ENCODE results near the gene MYBPH.

MYBPH gene

DNA sequence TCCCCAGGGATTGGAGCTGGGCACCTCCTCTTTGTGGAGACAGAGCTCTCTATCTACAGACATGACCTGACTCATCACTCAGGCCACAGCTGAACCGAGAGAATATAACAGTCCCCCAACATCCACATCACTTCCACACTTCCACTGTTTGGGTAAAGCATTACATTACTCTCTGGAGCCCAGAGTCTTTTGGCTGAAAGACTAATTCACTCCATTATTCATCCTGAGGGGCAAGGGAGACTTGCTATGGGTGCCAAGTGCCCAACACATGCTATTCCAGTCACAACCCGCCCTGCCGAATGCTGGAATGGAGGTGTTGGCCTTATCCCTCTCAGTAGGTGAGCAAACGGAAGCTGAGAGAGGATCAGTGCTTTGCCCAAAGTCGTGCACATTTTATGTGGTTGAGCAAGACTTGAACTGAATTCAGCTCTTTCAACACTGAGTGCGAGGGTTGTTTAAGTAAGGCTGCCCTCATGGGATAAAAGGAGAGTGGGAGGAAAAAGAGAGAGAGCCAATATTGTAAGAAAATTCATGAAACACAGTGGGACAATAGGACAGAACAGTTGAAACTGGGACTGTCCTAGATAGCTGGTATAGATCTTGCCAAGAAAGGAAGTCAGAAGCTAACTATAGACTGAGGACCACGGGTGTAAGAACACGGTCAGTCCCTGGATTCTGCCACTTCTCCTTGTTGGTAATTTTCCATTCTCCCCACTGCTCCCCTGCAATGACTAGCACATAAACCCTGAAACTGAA is 24.4 kb upstream of the MYBPH start:
- no peak for DNase-seq

DNA sequence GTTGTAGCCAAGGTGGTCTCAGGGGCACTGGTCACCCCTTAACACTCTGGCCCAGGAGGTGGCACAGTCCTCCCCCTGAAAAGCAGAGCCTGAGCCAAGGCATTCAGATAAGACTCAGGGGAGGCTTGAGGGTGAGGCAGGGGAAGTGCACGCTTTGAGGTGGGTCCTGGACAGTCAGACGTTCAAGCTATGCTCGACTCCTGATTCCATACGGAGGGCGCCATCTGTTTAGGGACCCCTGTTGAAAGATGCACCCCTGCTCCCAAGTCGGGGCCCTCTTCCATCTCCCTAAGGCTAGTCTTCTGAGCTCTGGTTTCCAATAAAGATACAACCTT is 23.8 kb upstream of the MYBPH start:
- no peak for DNase-seq

DNA sequence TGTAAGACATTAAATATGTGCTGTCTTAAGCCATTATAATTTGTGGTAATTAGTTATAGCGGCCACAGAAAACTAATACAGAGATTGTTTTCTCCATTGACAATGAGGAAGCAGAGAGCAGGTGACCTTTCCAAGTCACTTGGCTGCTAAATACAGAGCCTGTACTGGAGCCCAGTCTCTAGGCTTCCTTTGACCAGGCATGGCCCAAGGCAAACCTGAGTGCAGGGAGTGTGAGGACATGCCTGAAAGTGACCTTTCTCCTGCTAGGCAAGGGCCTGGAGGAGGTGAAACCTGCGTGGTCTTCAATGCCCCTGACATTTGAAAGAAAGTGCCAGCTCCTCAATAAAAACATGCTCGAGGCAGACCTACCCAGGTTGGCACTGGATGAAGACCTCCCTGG is 23.4 kb upstream of the MYBPH start:
- DNase-seq = no peak

DNA sequence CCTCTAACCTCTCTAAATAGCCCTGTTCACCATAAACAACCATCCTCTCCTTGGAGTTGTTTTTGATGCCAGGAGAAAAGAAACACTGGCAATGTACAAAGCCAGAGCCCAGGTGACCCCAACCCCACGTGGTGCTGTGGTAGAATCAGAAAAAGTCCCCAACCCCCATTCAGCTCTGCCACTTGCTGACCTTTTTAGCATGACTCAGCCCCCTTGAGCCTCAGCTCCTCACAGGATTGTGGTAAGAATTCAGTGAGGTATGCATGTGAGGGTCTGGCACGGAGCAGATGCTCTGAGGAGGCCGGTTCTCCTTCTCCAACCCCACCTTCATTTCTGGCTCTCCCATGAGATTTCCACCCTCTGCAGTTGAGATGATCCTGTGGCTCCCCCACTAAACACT is 22.0 kb upstream of the MYBPH start:
- DNase-seq = no peak

DNA sequence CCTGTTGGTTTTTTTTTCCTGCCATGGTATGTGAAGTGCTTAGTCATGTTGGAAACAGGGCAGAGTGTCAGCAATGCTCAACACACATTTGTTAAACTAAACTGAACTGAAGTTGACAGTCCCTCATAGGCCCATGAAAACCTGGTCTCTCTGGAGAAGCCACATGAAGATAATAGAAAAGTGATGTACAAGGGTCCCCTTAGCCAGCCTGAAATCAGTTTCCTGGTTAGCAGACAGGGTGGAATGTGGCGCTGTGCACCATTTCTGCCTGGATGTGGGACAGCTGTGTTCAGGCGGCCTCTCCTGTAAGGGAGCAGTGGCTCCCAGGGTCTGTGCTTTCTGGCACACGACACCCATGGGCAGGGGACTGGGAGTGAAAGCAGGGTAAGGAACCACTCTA is 20.7 kb upstream of the MYBPH start:
- DNase-seq = no peak

DNA sequence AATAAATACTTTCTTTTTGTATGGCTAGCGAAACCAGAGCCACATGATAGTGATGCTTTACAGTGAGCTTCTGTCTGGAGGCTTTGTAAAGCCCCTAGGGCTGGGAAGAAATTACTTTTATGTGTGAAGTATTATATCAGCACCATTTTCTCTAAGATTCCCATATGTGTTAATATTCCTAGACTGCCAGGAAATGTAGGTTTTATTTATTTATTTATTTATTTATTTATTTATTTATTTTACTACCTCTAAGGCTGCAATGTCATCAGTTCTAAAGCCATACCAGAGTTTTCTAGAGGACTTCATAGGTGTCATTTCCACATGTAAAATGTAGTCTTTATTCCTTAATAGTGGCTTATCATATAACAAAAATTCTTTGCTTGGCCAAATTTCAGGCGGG is 15.3 kb upstream of the MYBPH start:
- no peak for DNase-seq

DNA sequence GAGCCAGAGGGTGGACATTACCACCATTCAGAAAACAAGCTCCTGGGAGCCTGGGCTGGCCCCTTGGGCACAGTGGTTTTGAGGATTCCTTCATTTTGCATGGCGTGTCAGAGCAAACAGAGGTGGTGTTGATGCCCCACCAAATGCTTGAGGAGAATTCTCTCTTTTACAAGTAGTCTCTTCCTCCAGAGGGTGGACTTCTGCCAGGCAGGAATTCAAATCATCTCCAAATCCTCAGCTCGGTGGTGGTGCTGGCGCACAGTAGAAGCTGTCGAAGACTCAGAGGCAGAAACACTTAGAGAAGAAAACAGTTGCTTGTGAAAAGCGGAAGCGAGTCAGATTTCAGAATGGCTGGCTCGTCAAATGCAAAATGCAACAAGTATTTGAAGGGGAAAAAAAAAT is 14.3 kb upstream of the MYBPH start:
- DNase-seq = no peak

DNA sequence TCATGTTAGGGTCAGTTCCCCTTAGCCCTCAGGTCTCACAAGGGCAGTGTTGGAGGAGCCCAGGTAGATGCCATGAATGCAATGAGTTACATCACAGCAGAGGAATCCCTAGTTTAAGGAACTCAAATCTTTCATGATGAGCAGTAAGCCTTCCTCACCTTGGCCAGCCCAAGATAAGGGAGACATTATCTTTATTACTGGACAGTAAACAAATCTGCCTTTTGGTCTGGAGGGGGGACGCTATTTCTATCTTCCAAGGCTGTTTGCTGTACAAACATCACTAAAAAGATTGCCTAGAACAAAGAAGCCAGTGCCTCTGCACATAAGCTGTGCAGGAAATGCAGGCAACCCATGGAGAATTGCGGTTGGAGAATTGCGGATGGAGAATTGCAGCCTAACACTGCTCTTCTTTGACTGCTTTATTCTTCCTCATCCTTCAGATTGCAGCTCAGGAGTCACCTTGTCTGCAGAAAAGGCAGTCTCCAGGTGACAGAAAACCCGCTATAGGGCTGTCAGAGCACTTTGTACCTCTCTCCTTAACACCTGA is 13.1 kb upstream of the MYBPH start:
- DNase-seq = no peak

DNA sequence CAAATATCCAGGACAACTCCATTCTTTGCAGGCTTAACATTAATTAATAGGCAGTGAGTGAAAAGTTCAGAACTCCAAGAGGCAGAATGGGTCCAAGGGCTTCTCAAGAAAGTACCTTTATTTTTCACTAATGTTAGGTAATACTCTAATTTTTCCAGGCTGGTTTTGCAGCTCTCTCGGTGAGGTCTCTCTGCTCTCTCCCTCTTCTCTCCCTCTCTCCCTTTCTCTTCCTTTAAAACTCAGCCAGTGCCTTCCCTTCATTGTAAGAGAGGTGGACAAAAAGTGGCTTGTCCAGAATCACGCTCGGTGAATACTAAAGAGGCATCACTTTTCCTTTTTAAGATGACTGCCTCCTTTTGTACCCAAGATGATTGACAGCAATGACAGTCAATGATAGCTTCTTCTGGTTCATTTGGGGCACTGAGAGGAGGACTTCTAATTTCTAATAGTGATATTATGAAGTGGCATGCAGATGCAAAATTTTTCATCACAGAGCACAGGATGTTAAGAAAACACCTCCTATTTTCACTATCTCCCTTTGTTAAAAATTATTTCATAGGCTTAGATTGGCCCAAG is 12.2 kb upstream of the MYBPH start:
- DNase-seq = no peak

DNA sequence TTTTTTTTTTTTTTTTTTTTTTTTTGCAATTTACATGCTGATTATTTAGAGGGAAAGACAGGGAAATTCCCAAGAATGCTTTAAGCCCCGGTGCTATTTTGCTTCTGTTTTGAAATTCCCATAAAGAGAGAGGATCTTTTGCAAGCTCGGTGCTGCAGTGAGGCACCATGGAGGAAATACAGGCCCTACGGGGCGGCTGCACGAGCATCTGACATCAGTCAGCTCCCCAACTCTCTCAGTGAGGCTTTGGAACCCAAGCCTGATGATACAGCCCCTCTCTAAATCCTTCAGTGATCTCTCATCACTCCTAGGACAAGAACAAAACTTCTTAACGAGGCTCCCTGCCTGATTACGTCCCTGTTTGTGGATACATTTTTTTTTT is 11.7 kb upstream of the MYBPH start:
- DNase-seq = no peak

DNA sequence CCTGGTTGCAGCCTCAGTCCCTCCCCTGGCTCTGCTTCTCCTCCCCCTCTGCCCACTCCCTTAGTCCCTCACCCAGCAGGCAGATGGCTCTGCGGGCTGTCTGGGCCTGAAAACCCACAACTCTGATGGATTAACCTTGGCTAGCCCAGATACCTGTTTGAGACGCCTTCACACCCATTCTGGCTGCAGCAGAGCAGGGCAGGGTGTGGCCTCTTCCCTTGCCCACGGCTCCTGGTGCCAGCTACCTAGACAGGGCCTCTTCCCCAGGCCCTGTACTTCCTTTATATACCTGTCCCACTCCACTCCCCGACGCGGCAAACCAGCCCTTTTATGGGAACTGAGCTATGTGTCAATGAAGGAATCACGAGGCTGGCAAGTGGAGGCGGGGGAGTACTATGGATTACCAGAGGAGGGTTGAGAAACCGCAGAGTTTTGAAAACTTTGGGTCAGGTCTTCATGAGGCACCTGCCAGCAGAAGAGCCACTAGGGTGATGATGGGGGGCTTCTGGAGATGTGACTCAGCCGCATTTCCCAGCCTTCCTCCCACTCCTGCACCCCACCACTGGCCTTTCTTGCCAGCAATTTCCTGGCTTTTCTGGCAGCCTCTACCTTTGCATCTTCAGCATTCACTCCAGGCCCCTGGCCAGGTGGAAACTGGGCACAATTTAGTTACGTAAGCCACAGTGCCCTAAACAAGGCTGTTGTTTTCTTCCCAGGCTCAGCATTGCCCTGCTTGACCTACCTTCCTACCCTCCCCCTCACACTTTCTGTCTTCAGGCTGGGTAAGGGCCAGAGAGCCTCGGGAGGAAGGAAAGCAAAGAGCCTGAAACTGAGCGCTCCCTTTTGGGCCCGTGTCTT is 11.0 kb upstream of the MYBPH start, which contains the start of gene CHI3L1:
Gene CHI3L1, minus strand, starts transcription at position 259 of the 858 bp plus-strand sequence. Its CDS starts 81 bp downstream, at position 178.
- no peak for DNase-seq

DNA sequence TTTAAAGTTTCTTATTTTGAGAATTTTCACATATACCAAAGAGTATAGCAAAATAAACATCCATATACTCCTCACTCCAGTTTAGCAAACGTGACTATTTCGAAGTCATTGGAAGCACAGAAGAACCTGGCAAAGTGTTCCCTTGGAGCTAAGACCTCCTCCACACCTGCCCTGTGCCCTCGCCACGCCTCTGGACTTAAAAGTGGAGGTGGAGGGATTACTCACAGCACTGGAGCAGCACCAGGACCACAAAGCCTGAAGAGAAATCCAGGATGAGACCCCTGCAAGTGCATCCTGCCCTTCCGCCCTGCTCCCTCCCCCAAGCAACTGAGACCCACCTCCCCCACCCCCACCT is 10.4 kb upstream of the MYBPH start:
- no peak for DNase-seq

DNA sequence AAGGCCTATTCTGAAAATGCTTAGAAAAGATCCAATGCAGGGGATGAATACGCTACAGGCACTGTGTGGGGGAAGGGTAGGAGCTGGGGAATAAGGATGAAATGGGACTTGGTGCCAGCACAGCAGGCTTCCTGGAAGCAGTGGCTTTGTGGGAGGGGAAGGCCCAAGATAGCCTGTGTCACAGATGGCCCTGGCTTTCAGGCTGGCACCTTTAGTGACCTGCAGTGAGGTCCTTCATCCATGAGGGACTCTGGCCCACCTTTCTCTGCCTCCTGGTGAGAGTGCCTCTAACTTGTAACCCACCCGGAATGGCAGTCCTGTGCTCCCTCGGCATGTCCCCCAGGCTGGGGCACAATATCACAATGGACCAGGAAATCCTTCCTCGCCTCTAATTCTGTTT is 10.0 kb upstream of the MYBPH start:
- DNase-seq = no peak

DNA sequence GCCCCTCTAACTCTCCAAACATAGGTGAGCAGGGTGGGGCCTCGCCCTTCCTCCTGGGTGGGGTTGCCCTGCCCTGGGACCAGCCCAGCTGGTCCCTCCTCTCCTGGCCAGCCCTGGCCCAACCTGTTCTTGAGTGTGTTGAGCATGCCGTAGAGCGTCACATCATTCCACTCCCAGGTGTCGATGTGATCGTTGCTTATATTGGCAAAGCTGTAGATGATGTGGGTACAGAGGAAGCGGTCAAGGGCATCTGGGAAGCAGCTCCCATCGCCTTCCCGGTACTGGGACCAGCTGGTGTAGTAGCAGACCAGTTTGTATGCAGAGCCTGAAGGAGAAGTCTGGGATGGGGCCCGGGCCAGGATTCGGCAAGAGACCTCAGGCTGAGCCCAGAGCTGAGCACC is 9.4 kb upstream of the MYBPH start:
- no peak for DNase-seq

DNA sequence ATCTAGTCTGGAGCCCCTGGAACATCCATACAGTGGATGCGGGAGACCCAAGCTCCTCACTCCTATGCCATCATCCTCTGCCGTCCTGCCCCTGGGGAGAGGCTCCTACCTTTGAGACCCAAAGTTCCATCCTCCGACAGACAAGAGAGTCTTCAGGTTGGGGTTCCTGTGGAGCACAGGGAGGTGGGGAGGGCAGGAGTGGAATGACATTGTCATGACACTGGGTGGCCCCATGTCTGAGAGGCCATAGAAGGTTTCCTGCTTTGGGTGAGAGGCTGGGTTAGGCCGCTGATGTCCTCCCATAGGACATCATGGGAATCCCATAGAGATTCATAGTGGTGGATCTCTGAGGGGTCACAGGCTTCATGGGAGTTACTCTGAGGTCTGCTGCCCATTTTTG is 8.8 kb upstream of the MYBPH start:
- no peak for DNase-seq

DNA sequence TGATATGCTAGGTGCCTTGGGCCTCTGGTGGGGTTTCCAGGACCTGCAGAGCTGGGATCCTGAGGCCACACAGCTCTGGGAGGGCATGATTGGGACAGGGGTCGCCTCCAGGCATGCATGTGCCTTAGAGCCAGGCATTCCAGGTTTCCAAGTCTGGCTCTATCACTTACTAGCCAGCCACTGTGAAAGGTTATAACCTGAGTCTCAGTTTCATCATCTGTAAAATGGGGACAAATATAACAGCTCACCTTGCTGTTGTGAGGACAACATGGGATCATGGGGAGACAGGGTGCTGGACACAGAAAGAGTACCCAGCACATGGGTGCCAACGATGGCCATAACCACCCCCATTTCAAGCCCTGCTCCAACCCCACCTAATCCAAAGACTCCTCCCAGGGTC is 8.2 kb upstream of the MYBPH start:
- no peak for DNase-seq

DNA sequence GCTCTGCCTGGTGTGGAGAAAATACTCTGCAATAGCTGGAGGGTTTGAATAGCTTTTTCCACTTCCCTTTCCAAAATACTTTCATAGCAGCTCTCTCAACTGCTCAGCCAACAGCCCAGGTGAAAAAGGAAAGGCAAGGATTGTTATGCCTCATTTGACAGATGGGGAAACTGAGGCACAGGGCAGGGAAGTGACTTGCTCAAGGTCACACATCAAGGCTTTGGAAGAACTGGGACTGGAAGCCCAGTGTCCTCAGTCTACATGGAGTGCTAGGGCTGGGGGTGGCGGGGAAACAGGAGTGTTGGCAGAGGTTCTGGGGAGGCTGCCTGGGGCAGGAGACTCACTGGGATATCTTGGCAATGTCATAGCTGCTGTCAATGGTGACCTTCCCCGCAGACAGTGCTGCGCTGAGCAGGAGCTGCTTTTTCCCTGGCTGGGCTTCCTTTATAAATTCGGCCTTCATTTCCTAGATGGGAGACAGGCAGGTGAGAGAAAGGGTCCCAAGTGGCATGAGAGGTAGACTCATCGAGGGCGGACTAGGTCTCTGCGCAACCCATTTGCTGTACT is 6.8 kb upstream of the MYBPH start:
- no peak for DNase-seq

DNA sequence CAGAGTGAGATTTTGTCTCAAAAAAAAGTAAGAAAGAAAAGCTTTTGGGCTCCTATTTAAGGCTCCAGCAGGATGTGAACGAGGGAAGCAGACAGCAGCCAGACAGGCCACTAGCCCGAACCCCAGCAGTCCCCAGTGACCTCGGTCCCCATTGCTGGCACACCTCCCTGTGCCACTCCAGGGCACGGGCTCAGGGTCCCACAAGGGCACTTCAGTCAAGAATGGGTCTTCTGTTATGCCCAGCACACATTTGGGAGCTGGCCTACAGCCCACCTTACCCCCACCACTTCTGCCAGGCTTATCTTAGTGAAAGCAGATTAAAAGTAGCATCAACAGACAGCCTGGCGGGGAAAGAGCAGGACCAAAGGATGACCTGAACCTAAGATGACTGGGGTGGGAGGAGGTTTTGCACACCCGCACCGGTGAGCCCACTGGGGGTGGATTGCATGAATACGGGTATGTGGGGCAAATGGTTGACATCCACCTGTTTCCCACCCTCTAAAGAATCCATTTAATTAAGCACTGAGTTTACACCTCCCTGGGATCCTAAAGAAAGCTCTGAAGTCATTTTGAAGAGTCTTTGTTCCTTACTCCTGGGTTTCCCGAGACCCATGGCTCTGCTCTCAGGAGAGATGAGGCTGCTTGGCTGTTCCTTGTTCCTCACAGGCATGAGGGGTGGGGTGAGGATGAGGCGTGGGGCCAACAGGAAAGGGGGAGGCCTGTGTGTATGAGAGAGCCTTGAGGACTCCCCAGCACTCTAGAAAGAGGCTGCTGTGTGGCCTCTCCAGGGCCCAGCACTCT is 6.2 kb upstream of the MYBPH start:
- no peak for DNase-seq

DNA sequence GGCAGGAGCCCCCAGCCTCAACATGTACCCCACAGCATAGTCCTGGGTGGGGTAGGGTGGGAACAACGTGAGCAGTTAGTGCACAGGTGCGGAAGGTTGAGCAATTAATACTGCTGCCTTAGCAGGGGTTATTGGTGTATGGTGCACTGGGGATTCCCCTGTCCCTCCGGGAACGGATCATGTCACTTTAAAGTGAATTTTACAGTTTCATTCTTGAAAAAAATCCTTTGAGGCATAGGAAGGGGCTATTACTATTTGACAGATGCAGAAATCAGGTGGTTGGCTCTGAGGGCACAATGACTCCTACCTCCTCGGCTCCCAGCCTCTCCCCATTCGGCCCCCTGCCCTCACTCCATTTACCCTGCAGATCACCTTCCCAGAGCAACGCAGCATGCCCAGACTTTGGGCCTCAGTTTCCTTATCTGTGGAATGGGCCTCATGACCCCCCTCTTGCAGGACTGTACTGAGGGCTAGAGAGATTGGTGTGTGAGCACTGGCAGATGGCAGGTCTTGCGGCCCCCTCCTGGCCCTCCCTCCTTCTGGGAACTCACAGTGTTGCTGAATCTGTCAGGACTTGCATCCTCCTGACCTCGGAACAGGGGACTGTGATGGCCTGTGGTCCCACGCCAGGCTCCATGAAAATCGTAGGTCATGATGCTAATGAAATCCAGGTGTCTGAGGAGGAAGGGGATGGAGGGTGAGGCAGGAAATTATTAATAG is 5.1 kb upstream of the MYBPH start:
- no peak for DNase-seq

DNA sequence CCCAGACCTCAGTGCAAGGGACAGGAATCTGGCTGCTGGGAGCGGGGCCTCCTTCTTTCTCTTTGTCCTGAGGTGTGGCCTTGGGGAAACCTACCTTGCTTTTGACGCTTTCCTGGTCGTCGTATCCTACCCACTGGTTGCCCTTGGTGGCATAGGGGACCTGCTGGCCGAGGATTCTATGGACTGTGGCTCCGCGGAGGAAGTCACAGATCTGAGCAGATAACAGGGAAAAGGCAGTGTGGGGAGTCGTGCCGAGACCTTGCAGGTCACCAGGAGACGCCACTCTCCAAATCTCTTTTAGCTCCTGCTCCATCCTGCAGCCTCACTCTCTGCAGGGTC is 4.0 kb upstream of the MYBPH start:
- no peak for DNase-seq

DNA sequence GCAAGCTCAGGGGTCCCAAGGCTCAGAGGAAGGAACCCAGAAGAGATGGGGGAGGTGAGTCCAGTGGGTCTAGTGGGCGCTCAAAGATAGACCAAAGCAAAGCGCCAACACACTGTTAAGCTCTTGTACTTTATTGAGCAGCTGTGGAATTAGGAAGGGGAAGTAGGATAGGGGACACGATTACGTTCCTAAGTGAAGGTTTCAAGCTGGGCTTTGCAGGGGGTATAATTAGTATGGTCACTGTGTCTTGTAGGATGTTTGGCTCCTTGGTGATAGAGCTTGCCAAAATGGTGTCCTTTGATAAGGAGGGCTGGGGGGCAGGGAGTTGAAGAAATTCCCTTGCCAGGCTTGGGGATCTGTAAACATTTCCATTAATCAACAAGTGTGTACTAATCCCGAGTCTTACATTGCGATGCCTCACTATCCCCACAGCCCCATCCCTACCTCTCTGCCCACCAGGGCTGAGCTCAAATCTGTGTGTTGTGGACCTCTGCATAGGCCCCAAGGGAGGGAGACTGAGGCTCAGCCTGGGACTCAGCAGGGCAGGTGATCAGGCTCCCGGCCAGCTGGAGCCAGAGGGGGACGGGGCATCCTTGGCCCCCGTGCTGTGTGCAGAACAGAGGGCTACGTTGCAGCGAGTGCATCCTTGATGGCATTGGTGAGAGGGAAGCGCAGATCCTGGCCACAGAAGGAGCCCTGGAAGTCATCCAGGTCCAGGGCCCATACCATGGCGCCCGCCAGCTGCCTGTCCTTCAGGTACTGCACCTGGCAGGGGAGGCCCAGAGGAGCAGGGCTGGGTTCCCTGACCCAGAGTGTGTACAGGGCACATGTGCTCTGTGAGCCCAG is 3.4 kb upstream of the MYBPH start:
- no peak for DNase-seq
